OCI-LY7 (cell line): ENCODE measurements around the gene ANKRD53. TPM values are rescaled to one million over a fixed set of nuclear protein-coding genes. Genes with fewer than 3 reads are reported as not detected.

Source experiments
- BruUV-seq: library from RNA; stranded (reverse); fragments of 400-500 nt; replicated peaks from 2 replicates; lab custom pipeline; 2021; lab: Mats Ljungman, UMichigan
- CTCF ChIA-PET: fragments of 300-600 bp; sonication (Branson Sonifier 250); formaldehyde crosslinking; loops from one replicate; lab custom pipeline; 2022; ENCODE audit warnings: antibody characterized with exemption; ENCODE audit not compliant: unreplicated experiment; lab: Charles Lee
- POLR2A ChIA-PET: fragments of 300-600 bp; sonication (Branson Sonifier 250); formaldehyde crosslinking; loops from one replicate; lab custom pipeline; 2022; ENCODE audit warnings: antibody characterized with exemption; lab: Charles Lee
- DNase-seq: peaks from one replicate; pipeline ENCODE4 v3.0.0-alpha.2; 2015; ENCODE audit warnings: low spot score
- H2AFZ ChIP-seq: fragments of 200-600 bp; sonication (generic), shearing (Covaris generic); 2 replicates; pipeline ENCODE4 v1.6.1; 2014; ENCODE audit warnings: mild to moderate bottlenecking, antibody characterized with exemption, low read length, moderate library complexity
- H3K27ac ChIP-seq: fragments of 200-600 bp; sonication (generic); 2 replicates; pipeline ENCODE4 v1.5.1; 2014; ENCODE audit warnings: mixed run types, low read depth, mild to moderate bottlenecking, moderate library complexity, low read length, inconsistent platforms; ENCODE audit not compliant: poor library complexity, severe bottlenecking
- H3K36me3 ChIP-seq: fragments of 200-600 bp; sonication (generic); 2 replicates; pipeline ENCODE4 v1.6.1; 2014; ENCODE audit warnings: mild to moderate bottlenecking, antibody characterized with exemption, low read length, moderate library complexity, mixed read lengths; ENCODE audit not compliant: insufficient read depth
- H3K4me1 ChIP-seq: fragments of 200-600 bp; sonication (generic); 2 replicates; pipeline ENCODE4 v1.5.1; 2014; ENCODE audit warnings: mild to moderate bottlenecking, low read length; ENCODE audit not compliant: insufficient read depth, poor library complexity, severe bottlenecking
- H3K4me2 ChIP-seq: fragments of 200-600 bp; sonication (generic); 2 replicates; pipeline ENCODE4 v1.6.1; 2014; ENCODE audit warnings: mild to moderate bottlenecking, low read length
- H3K4me3 ChIP-seq: fragments of 200-600 bp; sonication (generic); 2 replicates; pipeline ENCODE4 v1.5.1; 2014; ENCODE audit warnings: mild to moderate bottlenecking, low read depth, low read length; ENCODE audit not compliant: poor library complexity, severe bottlenecking
- H3K79me2 ChIP-seq: fragments of 200-600 bp; sonication (generic); 2 replicates; pipeline ENCODE4 v1.6.1; 2016; ENCODE audit warnings: low read depth, mild to moderate bottlenecking, low read length, moderate library complexity, mixed read lengths; ENCODE audit not compliant: insufficient read depth
- H3K9me2 ChIP-seq: fragments of 200-600 bp; sonication (generic); 2 replicates; pipeline ENCODE4 v1.6.1; 2016; ENCODE audit warnings: mild to moderate bottlenecking, low read length, mixed read lengths; ENCODE audit not compliant: insufficient read depth
- H3K9me3 ChIP-seq: fragments of 200-600 bp; sonication (generic); 2 replicates; pipeline ENCODE4 v1.6.1; 2014; ENCODE audit warnings: mild to moderate bottlenecking, mixed run types, low read length, mixed read lengths
- H4K20me1 ChIP-seq: fragments of 200-600 bp; sonication (generic); 2 replicates; pipeline ENCODE4 v1.6.1; 2014; ENCODE audit warnings: mild to moderate bottlenecking, antibody characterized with exemption, low read length, moderate library complexity, mixed read lengths; ENCODE audit not compliant: insufficient read depth
- EZH2phosphoT487 ChIP-seq: fragments of 200-600 bp; sonication (generic); IDR thresholded peaks from 2 replicates; pipeline ENCODE4 v1.6.1; 2018; ENCODE audit warnings: low read depth, borderline replicate concordance, mild to moderate bottlenecking, mixed run types, antibody characterized with exemption, low read length, moderate library complexity, mixed read lengths
- intact Hi-C: fragments of 100-400 bp; cut with micrococcal nuclease; formaldehyde crosslinking; loops from one replicate; pipeline ENCODE4 v1.10.0; 2022; ENCODE audit not compliant: unreplicated experiment
- total RNA-seq, 2 experiments: library from RNA; depleted of rRNA in 1 of 2; stranded (reverse); fragments of >200 nt in 1 of 2; shearing (Covaris generic) in 1 of 2; gene quantifications; 2 replicates each; pipeline ENCODE4 v1.2.3, GENCODE V29; 2014 to 2022
- TF ChIP-seq, protein P1 (sequence below): fragments of 200-600 bp; sonication (generic); conservative IDR thresholded peaks from 2 replicates; pipeline ENCODE4 v1.5.1; 2014; ENCODE audit warnings: mild to moderate bottlenecking, antibody characterized with exemption, low read length, moderate library complexity, mixed read lengths

The ANKRD53 gene
- total RNA-seq, 2 experiments from 2014 or later = not detected

DNA sequence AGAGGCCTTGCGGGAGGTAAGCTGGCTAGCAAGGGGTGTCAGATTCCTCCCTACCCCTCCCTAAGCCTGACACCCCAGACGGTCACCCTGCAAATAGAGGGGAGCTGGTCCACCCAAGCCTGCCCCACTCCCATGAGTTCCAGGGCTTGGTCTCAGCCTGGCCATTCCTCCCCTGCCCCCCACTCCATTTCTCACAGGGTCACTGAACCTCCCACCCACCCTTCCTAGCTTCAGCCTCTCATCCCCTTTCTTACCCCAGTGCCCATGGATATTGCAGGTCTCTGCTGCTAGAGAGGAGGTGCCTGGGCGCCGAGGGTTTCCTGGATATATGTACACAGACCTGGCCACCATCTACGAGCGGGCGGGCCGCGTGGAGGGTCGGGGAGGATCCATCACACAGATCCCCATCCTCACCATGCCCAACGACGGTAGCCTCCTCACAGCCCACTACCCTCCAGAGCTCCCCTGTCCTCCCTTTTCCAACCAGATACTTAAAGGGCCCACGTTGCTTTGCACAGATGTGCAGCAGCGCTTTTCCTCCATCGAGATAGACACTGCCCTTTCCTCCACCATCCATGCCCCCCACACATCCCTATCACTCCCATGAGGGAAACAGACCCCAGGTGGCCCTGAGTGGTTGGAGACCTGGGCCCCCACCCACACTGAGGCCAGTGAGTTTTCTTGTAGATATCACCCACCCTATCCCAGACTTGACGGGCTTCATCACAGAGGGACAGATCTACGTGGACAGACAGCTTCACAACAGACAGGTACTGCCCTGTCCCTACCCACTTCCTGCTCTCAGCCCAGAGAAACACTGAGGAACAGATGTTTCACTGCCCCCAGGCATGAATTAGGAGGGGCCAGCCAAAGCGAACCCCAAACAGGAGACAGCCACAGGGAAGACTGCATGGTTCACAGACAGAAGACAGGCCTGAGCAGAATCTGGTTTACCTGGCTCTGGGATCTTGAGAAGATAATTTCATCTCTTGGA lies 15.2 kb upstream of the ANKRD53 start:
- Histone ChIP-seq H3K27ac (no peak overlapping the region), H3K79me2 (no peaks in the 10 kb centered on the region), H4K20me1 (no peaks in the 10 kb centered on the region), H3K4me2 (no peak overlapping the region), H2AFZ (no peak overlapping the region), H3K9me2 (no peaks in the 10 kb centered on the region), H3K4me1 (peaks cover 15% of the 10 kb centered on the region), H3K36me3 (no peaks in the 10 kb centered on the region), H3K4me3 (no peak overlapping the region), H3K9me3 (no peaks in the 10 kb centered on the region)
- intact Hi-C loops = no loop called here
- CTCF ChIA-PET = interaction anchor here (1.2 kb wide), 1 partner anchor 10 kb away, joined by 3 read pairs; no protein-coding TSS in a partner anchor
- no TSS peak for BruUV-seq
- no peak for TF ChIP-seq EZH2phosphoT487
- TF ChIP-seq, protein P1, sequence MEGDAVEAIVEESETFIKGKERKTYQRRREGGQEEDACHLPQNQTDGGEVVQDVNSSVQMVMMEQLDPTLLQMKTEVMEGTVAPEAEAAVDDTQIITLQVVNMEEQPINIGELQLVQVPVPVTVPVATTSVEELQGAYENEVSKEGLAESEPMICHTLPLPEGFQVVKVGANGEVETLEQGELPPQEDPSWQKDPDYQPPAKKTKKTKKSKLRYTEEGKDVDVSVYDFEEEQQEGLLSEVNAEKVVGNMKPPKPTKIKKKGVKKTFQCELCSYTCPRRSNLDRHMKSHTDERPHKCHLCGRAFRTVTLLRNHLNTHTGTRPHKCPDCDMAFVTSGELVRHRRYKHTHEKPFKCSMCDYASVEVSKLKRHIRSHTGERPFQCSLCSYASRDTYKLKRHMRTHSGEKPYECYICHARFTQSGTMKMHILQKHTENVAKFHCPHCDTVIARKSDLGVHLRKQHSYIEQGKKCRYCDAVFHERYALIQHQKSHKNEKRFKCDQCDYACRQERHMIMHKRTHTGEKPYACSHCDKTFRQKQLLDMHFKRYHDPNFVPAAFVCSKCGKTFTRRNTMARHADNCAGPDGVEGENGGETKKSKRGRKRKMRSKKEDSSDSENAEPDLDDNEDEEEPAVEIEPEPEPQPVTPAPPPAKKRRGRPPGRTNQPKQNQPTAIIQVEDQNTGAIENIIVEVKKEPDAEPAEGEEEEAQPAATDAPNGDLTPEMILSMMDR = no peak
- no peak for DNase-seq
- POLR2A ChIA-PET = interaction anchor here (1.2 kb wide), 1 partner anchor 10 kb away, joined by 3 read pairs; no protein-coding TSS in a partner anchor

DNA sequence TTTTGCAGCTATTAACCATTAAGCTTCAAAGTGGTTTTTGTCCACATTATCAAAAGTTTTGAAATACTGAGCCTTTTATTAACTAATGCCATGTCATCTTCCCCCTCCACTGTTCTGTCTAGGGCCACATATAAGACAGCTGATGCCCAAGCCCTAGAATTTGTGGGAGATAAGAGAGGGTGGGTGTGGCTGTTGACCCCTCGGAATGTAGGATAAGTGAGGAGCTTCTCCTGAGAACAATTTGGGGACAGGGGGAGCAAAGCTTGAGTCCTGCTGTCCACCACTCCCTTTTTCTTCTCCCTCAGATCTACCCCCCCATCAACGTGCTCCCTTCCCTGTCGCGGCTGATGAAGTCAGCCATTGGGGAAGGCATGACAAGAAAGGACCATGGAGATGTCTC lies 14.3 kb upstream of the ANKRD53 start:
- Histone ChIP-seq H3K9me3 (no peaks in the 10 kb centered on the region), H3K4me1 (peaks cover 7% of the 10 kb centered on the region), H3K79me2 (no peaks in the 10 kb centered on the region), H3K27ac (no peak overlapping the region), H3K9me2 (no peaks in the 10 kb centered on the region), H3K4me2 (no peak overlapping the region), H3K36me3 (no peaks in the 10 kb centered on the region), H3K4me3 (no peak overlapping the region), H4K20me1 (no peaks in the 10 kb centered on the region), H2AFZ (no peak overlapping the region)
- POLR2A ChIA-PET = no interaction called here
- DNase-seq = no peak
- CTCF ChIA-PET = no interaction called here
- BruUV-seq = no TSS peak
- intact Hi-C loops = no loop called here
- TF ChIP-seq, protein P1 = no peak
- TF ChIP-seq EZH2phosphoT487 = no peak
